GM23338 (cell line): Measurements from ENCODE around the gene SBF2. TPM values are rescaled to one million over a fixed set of nuclear protein-coding genes. Genes with fewer than 3 reads are reported as not detected.

Experiments used
- ATAC-seq: fragments of 200-7000 bp; cut with Tn5 transposase; 3 replicates; pipeline ENCODE4 v1.9.1; 2020
- DNase-seq: peaks from one replicate; pipeline ENCODE4 v3.0.0-alpha.2; 2015; ENCODE audit warnings: low spot score
- H2AFZ ChIP-seq: fragments of 200-600 bp; sonication (generic); 2 replicates; pipeline ENCODE4 v1.8.0; 2016; ENCODE audit warnings: antibody characterized with exemption, mild to moderate bottlenecking, moderate library complexity
- H3F3A ChIP-seq: fragments of 200-600 bp; sonication (generic); replicated peaks from 2 replicates; pipeline ENCODE4 v1.8.0; 2017; ENCODE audit warnings: antibody characterized with exemption, mixed run types, low read depth
- H3K27ac ChIP-seq: fragments of 200-600 bp; sonication (generic); 2 replicates; pipeline ENCODE4 v1.6.1; 2016; ENCODE audit warnings: low read depth
- H3K27me3 ChIP-seq: fragments of 200-600 bp; sonication (generic); 2 replicates; pipeline ENCODE4 v1.8.0; 2016; ENCODE audit warnings: mild to moderate bottlenecking, mixed run types, moderate library complexity; ENCODE audit not compliant: insufficient read depth
- H3K36me3 ChIP-seq: fragments of 200-600 bp; sonication (generic); 2 replicates; pipeline ENCODE4 v1.8.0; 2016; ENCODE audit warnings: mild to moderate bottlenecking; ENCODE audit not compliant: insufficient read depth
- H3K4me1 ChIP-seq: fragments of 200-600 bp; sonication (generic); 2 replicates; pipeline ENCODE4 v1.8.0; 2016; ENCODE audit warnings: mild to moderate bottlenecking, moderate library complexity; ENCODE audit not compliant: insufficient read depth
- H3K4me2 ChIP-seq: fragments of 200-600 bp; sonication (generic); 2 replicates; pipeline ENCODE4 v1.7.1; 2017; ENCODE audit warnings: mixed run types
- H3K4me3 ChIP-seq: fragments of 200-600 bp; sonication (generic); 2 replicates; pipeline ENCODE4 v1.6.1; 2016; ENCODE audit warnings: mixed run types
- H3K79me2 ChIP-seq: fragments of 200-600 bp; sonication (generic); replicated peaks from 2 replicates; pipeline ENCODE4 v1.8.0; 2017; ENCODE audit warnings: mild to moderate bottlenecking; ENCODE audit not compliant: insufficient read depth
- H3K9me2 ChIP-seq: fragments of 200-600 bp; sonication (generic); 2 replicates; pipeline ENCODE4 v1.8.0; 2017; ENCODE audit not compliant: insufficient read depth
- H4K20me1 ChIP-seq: fragments of 200-600 bp; sonication (generic); replicated peaks from 2 replicates; pipeline ENCODE4 v1.8.0; 2017; ENCODE audit warnings: mild to moderate bottlenecking; ENCODE audit not compliant: insufficient read depth
- H3K27ac Mint-ChIP-seq: 2 replicates; pipeline ENCODE4 v1.8.0; 2020; ENCODE audit warnings: inconsistent platforms, mild to moderate bottlenecking, moderate library complexity, mixed read lengths
- H3K27me3 Mint-ChIP-seq: 3 replicates; pipeline ENCODE4 v1.8.0; 2022; ENCODE audit warnings: low read depth, mild to moderate bottlenecking, moderate library complexity, mixed read lengths, inconsistent platforms; ENCODE audit not compliant: insufficient read depth, poor library complexity
- H3K36me3 Mint-ChIP-seq: 3 replicates; pipeline ENCODE4 v1.8.0; 2021; ENCODE audit warnings: low read depth, mild to moderate bottlenecking, inconsistent platforms, moderate library complexity, mixed read lengths
- H3K4me1 Mint-ChIP-seq: 3 replicates; pipeline ENCODE4 v1.8.0; 2020; ENCODE audit warnings: mild to moderate bottlenecking, inconsistent platforms, mixed read lengths
- H3K4me3 Mint-ChIP-seq: 3 replicates; pipeline ENCODE4 v1.8.0; 2021; ENCODE audit warnings: moderate library complexity, mild to moderate bottlenecking, inconsistent platforms, mixed read lengths
- H3K9me3 Mint-ChIP-seq: 3 replicates; pipeline ENCODE4 v1.8.0; 2020; ENCODE audit warnings: moderate library complexity, mild to moderate bottlenecking, inconsistent platforms, mixed read lengths
- CREB1 ChIP-seq: fragments of 250-450 bp; sonication (Bioruptor Pico); IDR thresholded peaks from 2 replicates; pipeline ENCODE4 v1.5.0; 2020; ENCODE audit warnings: low read depth, mild to moderate bottlenecking, moderate library complexity
- CTCF ChIP-seq, 2 experiments: fragments of 200-600 bp in 1 of 2; sonication (generic) in 1 of 2; conservative IDR thresholded peaks; 2 replicates each; pipeline versions ENCODE4 v1.5.1 to v1.6.1; 2016 to 2017; ENCODE audit warnings: antibody characterized with exemption in 2 of 2, low read depth in 2 of 2, mild to moderate bottlenecking in 2 of 2, moderate library complexity in 1 of 2
- EZH2 ChIP-seq: fragments of 200-600 bp; sonication (generic); IDR thresholded peaks from one replicate; pipeline ENCODE4 v1.8.0; 2017; ENCODE audit warnings: antibody characterized with exemption, mild to moderate bottlenecking, low read depth; ENCODE audit not compliant: unreplicated experiment
- EZH2phosphoT487 ChIP-seq: fragments of 200-600 bp; sonication (generic); IDR thresholded peaks from one replicate; pipeline ENCODE4 v1.8.1; 2018; ENCODE audit warnings: antibody characterized with exemption; ENCODE audit not compliant: unreplicated experiment
- JUNB ChIP-seq: IDR thresholded peaks from one replicate; pipeline ENCODE4 v1.6.1; 2016; ENCODE audit warnings: antibody characterized with exemption; ENCODE audit not compliant: unreplicated experiment
- NANOG ChIP-seq: IDR thresholded peaks from 2 replicates; pipeline ENCODE4 v1.6.1; 2016; ENCODE audit warnings: antibody characterized with exemption, borderline replicate concordance
- POLR2AphosphoS5 ChIP-seq: IDR thresholded peaks from 2 replicates; pipeline ENCODE4 v1.6.1; 2016; ENCODE audit warnings: antibody characterized with exemption, low read depth
- STAT1 ChIP-seq: IDR thresholded peaks from one replicate; pipeline ENCODE4 v1.6.1; 2016; ENCODE audit warnings: antibody characterized with exemption; ENCODE audit not compliant: unreplicated experiment
- ZNF114 ChIP-seq: fragments of 250-450 bp; sonication (Bioruptor Pico); IDR thresholded peaks from 2 replicates; pipeline ENCODE4 v1.5.0; 2020; ENCODE audit warnings: mild to moderate bottlenecking, moderate library complexity
- ZNF331 ChIP-seq: fragments of 250-450 bp; sonication (Bioruptor Pico); IDR thresholded peaks from 2 replicates; pipeline ENCODE4 v1.5.0; 2020; ENCODE audit warnings: low read depth, mild to moderate bottlenecking, moderate library complexity
- ZNF462 ChIP-seq: fragments of 250-450 bp; sonication (Bioruptor Pico); IDR thresholded peaks from 2 replicates; pipeline ENCODE4 v1.5.0; 2020; ENCODE audit warnings: mild to moderate bottlenecking, moderate library complexity
- polyA plus RNA-seq: library from polyadenylated mRNA; unstranded; fragments of >200 nt; fragmentation: Nextera tagmentation; extraction: Ambion mirVana; gene quantifications from 2 replicates; pipeline ENCODE4 v1.2.1, GENCODE V29; 2016
- total RNA-seq: library from RNA; depleted of rRNA; stranded (reverse); fragments of >200 nt; shearing (Covaris generic); gene quantifications from 2 replicates; pipeline ENCODE4 v1.2.3, GENCODE V29; 2014
- TF ChIP-seq, protein P1 (sequence below): IDR thresholded peaks from one replicate; pipeline ENCODE4 v1.6.1; 2018; ENCODE audit warnings: antibody characterized with exemption; ENCODE audit not compliant: unreplicated experiment
- TF ChIP-seq, protein P2 (sequence below): IDR thresholded peaks from 2 replicates; pipeline ENCODE4 v1.6.1; 2016; ENCODE audit warnings: antibody characterized with exemption

SBF2 gene
- total and polyA plus RNA-seq, 2 experiments from 2014 or later, result 25.6 to 53.5 TPM

DNA sequence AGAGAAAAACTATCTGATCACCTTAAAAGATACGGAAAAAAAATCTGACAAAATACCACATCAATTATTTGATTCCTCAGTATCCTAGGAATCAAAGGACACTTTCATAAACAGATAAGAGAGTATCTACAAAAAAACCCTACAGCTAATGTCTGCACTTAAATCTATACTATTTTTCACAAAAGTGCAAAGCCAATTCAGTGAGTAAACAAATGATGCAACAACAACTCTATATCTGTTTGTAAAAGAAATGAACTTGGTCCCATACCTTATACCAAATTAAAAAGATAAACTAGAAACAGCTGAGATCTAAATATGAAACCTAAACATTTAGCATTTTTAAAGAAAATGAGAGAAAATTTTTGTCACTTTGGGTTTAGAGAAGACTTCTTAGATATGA, 366.3 kb downstream of the SBF2 start:
- TF ChIP-seq EZH2, result no peak
- TF ChIP-seq CREB1 (CRISPR knock-in tag), result no peak
- no peak for TF ChIP-seq ZNF331
- TF ChIP-seq NANOG, result no peak
- TF ChIP-seq ZNF462 (CRISPR knock-in tag), result no peak
- TF ChIP-seq, protein P1, sequence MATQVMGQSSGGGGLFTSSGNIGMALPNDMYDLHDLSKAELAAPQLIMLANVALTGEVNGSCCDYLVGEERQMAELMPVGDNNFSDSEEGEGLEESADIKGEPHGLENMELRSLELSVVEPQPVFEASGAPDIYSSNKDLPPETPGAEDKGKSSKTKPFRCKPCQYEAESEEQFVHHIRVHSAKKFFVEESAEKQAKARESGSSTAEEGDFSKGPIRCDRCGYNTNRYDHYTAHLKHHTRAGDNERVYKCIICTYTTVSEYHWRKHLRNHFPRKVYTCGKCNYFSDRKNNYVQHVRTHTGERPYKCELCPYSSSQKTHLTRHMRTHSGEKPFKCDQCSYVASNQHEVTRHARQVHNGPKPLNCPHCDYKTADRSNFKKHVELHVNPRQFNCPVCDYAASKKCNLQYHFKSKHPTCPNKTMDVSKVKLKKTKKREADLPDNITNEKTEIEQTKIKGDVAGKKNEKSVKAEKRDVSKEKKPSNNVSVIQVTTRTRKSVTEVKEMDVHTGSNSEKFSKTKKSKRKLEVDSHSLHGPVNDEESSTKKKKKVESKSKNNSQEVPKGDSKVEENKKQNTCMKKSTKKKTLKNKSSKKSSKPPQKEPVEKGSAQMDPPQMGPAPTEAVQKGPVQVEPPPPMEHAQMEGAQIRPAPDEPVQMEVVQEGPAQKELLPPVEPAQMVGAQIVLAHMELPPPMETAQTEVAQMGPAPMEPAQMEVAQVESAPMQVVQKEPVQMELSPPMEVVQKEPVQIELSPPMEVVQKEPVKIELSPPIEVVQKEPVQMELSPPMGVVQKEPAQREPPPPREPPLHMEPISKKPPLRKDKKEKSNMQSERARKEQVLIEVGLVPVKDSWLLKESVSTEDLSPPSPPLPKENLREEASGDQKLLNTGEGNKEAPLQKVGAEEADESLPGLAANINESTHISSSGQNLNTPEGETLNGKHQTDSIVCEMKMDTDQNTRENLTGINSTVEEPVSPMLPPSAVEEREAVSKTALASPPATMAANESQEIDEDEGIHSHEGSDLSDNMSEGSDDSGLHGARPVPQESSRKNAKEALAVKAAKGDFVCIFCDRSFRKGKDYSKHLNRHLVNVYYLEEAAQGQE, result no peak
- TF ChIP-seq ZNF114 (CRISPR knock-in tag), result no peak
- TF ChIP-seq CTCF (conservative IDR thresholded peaks at IDR 0.05; ENCODE audit: low read depth in 2 of 2), result no peak
- TF ChIP-seq STAT1, result no peak
- TF ChIP-seq JUNB, result no peak
- TF ChIP-seq POLR2AphosphoS5, result no peak
- TF ChIP-seq EZH2phosphoT487, result no peak
- TF ChIP-seq, protein P2, sequence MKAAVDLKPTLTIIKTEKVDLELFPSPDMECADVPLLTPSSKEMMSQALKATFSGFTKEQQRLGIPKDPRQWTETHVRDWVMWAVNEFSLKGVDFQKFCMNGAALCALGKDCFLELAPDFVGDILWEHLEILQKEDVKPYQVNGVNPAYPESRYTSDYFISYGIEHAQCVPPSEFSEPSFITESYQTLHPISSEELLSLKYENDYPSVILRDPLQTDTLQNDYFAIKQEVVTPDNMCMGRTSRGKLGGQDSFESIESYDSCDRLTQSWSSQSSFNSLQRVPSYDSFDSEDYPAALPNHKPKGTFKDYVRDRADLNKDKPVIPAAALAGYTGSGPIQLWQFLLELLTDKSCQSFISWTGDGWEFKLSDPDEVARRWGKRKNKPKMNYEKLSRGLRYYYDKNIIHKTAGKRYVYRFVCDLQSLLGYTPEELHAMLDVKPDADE, result no peak
- Histone ChIP-seq H3K4me2 (no peak overlapping the region), H3F3A (no peaks in the 10 kb centered on the region), H3K79me2 (no peaks in the 10 kb centered on the region), H2AFZ (no peak overlapping the region), H4K20me1 (no peaks in the 10 kb centered on the region), H3K4me3 (no peak overlapping the region), H3K9me2 (no peaks in the 10 kb centered on the region), H3K27ac (no peak overlapping the region), H3K36me3 (no peaks in the 10 kb centered on the region), H3K27me3 (no peaks in the 10 kb centered on the region), H3K4me1 (peaks cover 18% of the 10 kb centered on the region)
- Mint-ChIP-seq H3K4me1 (peaks cover 36% of the 10 kb centered on the region), H3K9me3 (peaks cover 11% of the 10 kb centered on the region), H3K4me3 (no peak overlapping the region), H3K27me3 (peaks cover 3% of the 10 kb centered on the region), H3K27ac (no peak overlapping the region), H3K36me3 (peaks cover 34% of the 10 kb centered on the region)
- DNase-seq (no peak), ATAC-seq (no peak)
